Mesothelial cell of epicardium (in vitro differentiated cells): Measurements from ENCODE around the gene SCD5. TPM values are rescaled to one million over a fixed set of nuclear protein-coding genes. Genes with fewer than 3 reads are reported as not detected.

Experiments used
- DNase-seq, 2 experiments: peaks; one replicate each; pipeline ENCODE4 v3.0.0; 2021; ENCODE audit warnings: low spot score in 2 of 2; ENCODE audit not compliant: unreplicated experiment in 2 of 2
- H3K27ac Mint-ChIP-seq: 2 replicates; pipeline ENCODE4 v1.8.0; 2021; ENCODE audit warnings: mixed read lengths
- H3K27me3 Mint-ChIP-seq: 2 replicates; pipeline ENCODE4 v1.8.0; 2021; ENCODE audit warnings: low read depth, mixed read lengths
- H3K36me3 Mint-ChIP-seq: 2 replicates; pipeline ENCODE4 v1.8.0; 2021; ENCODE audit warnings: mixed read lengths
- H3K4me1 Mint-ChIP-seq: 2 replicates; pipeline ENCODE4 v1.8.0; 2021; ENCODE audit warnings: mixed read lengths
- H3K4me3 Mint-ChIP-seq: 2 replicates; pipeline ENCODE4 v1.8.0; 2021; ENCODE audit warnings: mild to moderate bottlenecking, moderate library complexity, mixed read lengths
- H3K9me3 Mint-ChIP-seq: 2 replicates; pipeline ENCODE4 v1.8.0; 2021; ENCODE audit warnings: mixed read lengths
- CTCF ChIP-seq: fragments of 200-600 bp; sonication (generic); IDR thresholded peaks from one replicate; pipeline ENCODE4 v1.5.0; 2021; ENCODE audit warnings: antibody characterized with exemption; ENCODE audit not compliant: unreplicated experiment
- total RNA-seq: library from RNA; stranded (reverse); gene quantifications from 3 replicates; pipeline ENCODE4 v1.2.1, GENCODE V29; 2021

SCD5 gene
- total RNA-seq, 1 donor from 2014 or later: 27.2 TPM

- no peak for TF ChIP-seq CTCF
- DNase-seq: no peak
- no peaks in the 10 kb centered on the region for H3K27me3 Mint-ChIP-seq
- H3K4me1 Mint-ChIP-seq: peaks cover 15% of the 10 kb centered on the region
- peak overlapping the region; percentile 14 for H3K27ac Mint-ChIP-seq
- no peak overlapping the region for H3K4me3 Mint-ChIP-seq
- no peaks in the 10 kb centered on the region for H3K9me3 Mint-ChIP-seq
- no peaks in the 10 kb centered on the region for H3K36me3 Mint-ChIP-seq
Measured at GRCh38 chr4:82687531-82687930, 111.1 kb downstream of the SCD5 start.

- Mint-ChIP-seq H3K27ac (no peak overlapping the region), H3K9me3 (no peaks in the 10 kb centered on the region), H3K36me3 (peaks cover 2% of the 10 kb centered on the region), H3K27me3 (no peaks in the 10 kb centered on the region), H3K4me3 (no peak overlapping the region), H3K4me1 (peaks cover 19% of the 10 kb centered on the region)
- DNase-seq: no peak
- no peak for TF ChIP-seq CTCF
Measured at GRCh38 chr4:82681754-82682153, 116.8 kb downstream of the SCD5 start.

- peaks cover 25% of the 10 kb centered on the region for H3K4me1 Mint-ChIP-seq
- H3K27ac Mint-ChIP-seq: no peak overlapping the region
- H3K4me3 Mint-ChIP-seq: no peak overlapping the region
- H3K36me3 Mint-ChIP-seq: peaks cover 2% of the 10 kb centered on the region
- H3K27me3 Mint-ChIP-seq: no peaks in the 10 kb centered on the region
- DNase-seq: no peak
- no peak for TF ChIP-seq CTCF
- no peaks in the 10 kb centered on the region for H3K9me3 Mint-ChIP-seq
Measured at GRCh38 chr4:82680834-82681233, 117.8 kb downstream of the SCD5 start.

- peaks cover 28% of the 10 kb centered on the region for H3K4me1 Mint-ChIP-seq
- TF ChIP-seq CTCF: no peak
- no peak overlapping the region for H3K27ac Mint-ChIP-seq
- H3K9me3 Mint-ChIP-seq: peaks cover 5% of the 10 kb centered on the region
- H3K36me3 Mint-ChIP-seq: peaks cover 6% of the 10 kb centered on the region
- DNase-seq: no peak
- no peaks in the 10 kb centered on the region for H3K27me3 Mint-ChIP-seq
- no peak overlapping the region for H3K4me3 Mint-ChIP-seq
Measured at GRCh38 chr4:82679531-82679930, 119.1 kb downstream of the SCD5 start.

GRCh38 chr4:82678051-82678450 lies 120.5 kb downstream of the SCD5 start:
- TF ChIP-seq CTCF: no peak
- Mint-ChIP-seq H3K4me3 (no peak overlapping the region), H3K27ac (peak overlapping the region; percentile 90), H3K9me3 (peaks cover 19% of the 10 kb centered on the region), H3K36me3 (peaks cover 20% of the 10 kb centered on the region), H3K27me3 (no peaks in the 10 kb centered on the region), H3K4me1 (peaks cover 28% of the 10 kb centered on the region)
- no peak for DNase-seq

- Mint-ChIP-seq H3K27ac (peak overlapping the region; percentile 90), H3K9me3 (peaks cover 21% of the 10 kb centered on the region), H3K36me3 (peaks cover 23% of the 10 kb centered on the region), H3K27me3 (no peaks in the 10 kb centered on the region), H3K4me3 (no peak overlapping the region), H3K4me1 (peaks cover 28% of the 10 kb centered on the region)
- no peak for TF ChIP-seq CTCF
- peak; percentile 22 to 60 for DNase-seq
Measured at GRCh38 chr4:82677327-82677726, 121.3 kb downstream of the SCD5 start.
